ENCODE data around the gene ANKRD44.

The ANKRD44 gene

GRCh38 chr2:197212344-197213262 is 98.0 kb downstream of the ANKRD44 start:
- no peak overlapping the region for H3K27ac ChIP-seq
- TF ChIP-seq ZFX (IDR thresholded peaks at IDR 0.05; ENCODE audit: borderline replicate concordance) (no peak), CTCF (IDR thresholded peaks at IDR 0.05) (no peak)

GRCh38 chr2:197211881-197212342 is 98.7 kb downstream of the ANKRD44 start:
- no peak overlapping the region for H3K27ac ChIP-seq
- TF ChIP-seq ZFX (IDR thresholded peaks at IDR 0.05; ENCODE audit: borderline replicate concordance): no peak
- TF ChIP-seq CTCF (IDR thresholded peaks at IDR 0.05): no peak

GRCh38 chr2:197210430-197210829 is 100.2 kb downstream of the ANKRD44 start:
- TF ChIP-seq ZFX (IDR thresholded peaks at IDR 0.05; ENCODE audit: borderline replicate concordance): no peak
- TF ChIP-seq CTCF (IDR thresholded peaks at IDR 0.05): no peak
- no peak overlapping the region for H3K27ac ChIP-seq

- no peak overlapping the region for H3K27ac ChIP-seq
- TF ChIP-seq CTCF (IDR thresholded peaks at IDR 0.05): no peak
Observed at GRCh38 chr2:197209742-197210408, 100.7 kb downstream of the ANKRD44 start.

GRCh38 chr2:197209246-197209645 is 101.3 kb downstream of the ANKRD44 start:
- no peak for TF ChIP-seq CTCF (IDR thresholded peaks at IDR 0.05)
- no peak for TF ChIP-seq ZFX (IDR thresholded peaks at IDR 0.05; ENCODE audit: borderline replicate concordance)
- no peak overlapping the region for H3K27ac ChIP-seq

GRCh38 chr2:197208841-197209240 is 101.7 kb downstream of the ANKRD44 start:
- H3K27ac ChIP-seq: no peak overlapping the region
- TF ChIP-seq CTCF (IDR thresholded peaks at IDR 0.05) (no peak), ZFX (IDR thresholded peaks at IDR 0.05; ENCODE audit: borderline replicate concordance) (no peak)

GRCh38 chr2:197208024-197208423 is 102.6 kb downstream of the ANKRD44 start:
- no peak overlapping the region for H3K27ac ChIP-seq
- TF ChIP-seq ZFX (IDR thresholded peaks at IDR 0.05; ENCODE audit: borderline replicate concordance): no peak
- TF ChIP-seq CTCF (IDR thresholded peaks at IDR 0.05): no peak

All from 22Rv1 (cell line).